G401.6 (cell line): Measurements from ENCODE around the gene CEP83.
"Not testable (repeated sequence)": the region's sequence is repeated elsewhere in the genome, so short reads cannot be mapped to it uniquely, and the experiment has no call there.

Experiments used
- FAIRE-seq: peaks from 2 replicates; lab custom pipeline; 2012; peaks lifted over from hg19 to GRCh38; lab: Jason Lieb, UNC

CEP83 gene

GRCh38 chr12:94379479-94380113 lies 80.1 kb downstream of the CEP83 start:
- no peak for FAIRE-seq

- FAIRE-seq, result no peak
These were observed 82.1 kb downstream of the CEP83 start for GRCh38 chr12:94377599-94377998.

GRCh38 chr12:94374124-94374523 lies 85.5 kb downstream of the CEP83 start:
- FAIRE-seq, result no peak

- FAIRE-seq, result peak; percentile 19
These were observed 87.2 kb downstream of the CEP83 start for GRCh38 chr12:94372461-94372860.

- FAIRE-seq, result no peak
These were observed 97.0 kb downstream of the CEP83 start for GRCh38 chr12:94362653-94363052.

- no peak for FAIRE-seq
These were observed 99.9 kb downstream of the CEP83 start for GRCh38 chr12:94359761-94360160.

- no peak for FAIRE-seq
These were observed 106.5 kb downstream of the CEP83 start for GRCh38 chr12:94353130-94353529.

GRCh38 chr12:94340573-94340972 lies 119.1 kb downstream of the CEP83 start:
- no peak for FAIRE-seq

- FAIRE-seq, result no peak
These were observed 121.5 kb downstream of the CEP83 start for GRCh38 chr12:94338006-94338794.

GRCh38 chr12:94336211-94336925 lies 123.3 kb downstream of the CEP83 start:
- no peak for FAIRE-seq

- no peak for FAIRE-seq
These were observed 126.3 kb downstream of the CEP83 start for GRCh38 chr12:94333396-94333795.

GRCh38 chr12:94329366-94329765 lies 130.3 kb downstream of the CEP83 start:
- FAIRE-seq, result no peak

GRCh38 chr12:94327809-94328208 lies 131.9 kb downstream of the CEP83 start:
- FAIRE-seq, result no peak

GRCh38 chr12:94326727-94327126 lies 132.9 kb downstream of the CEP83 start:
- no peak for FAIRE-seq

GRCh38 chr12:94326234-94326633 lies 133.4 kb downstream of the CEP83 start:
- no peak for FAIRE-seq

GRCh38 chr12:94322346-94322745 lies 137.3 kb downstream of the CEP83 start:
- no peak for FAIRE-seq

GRCh38 chr12:94320109-94320508 lies 139.6 kb downstream of the CEP83 start:
- FAIRE-seq, result no peak

- no peak for FAIRE-seq
These were observed 141.5 kb downstream of the CEP83 start for GRCh38 chr12:94318181-94318580.

- FAIRE-seq, result not testable (repeated sequence)
These were observed 143.1 kb downstream of the CEP83 start for GRCh38 chr12:94316600-94316999.

GRCh38 chr12:94312378-94312777 lies 147.3 kb downstream of the CEP83 start:
- no peak for FAIRE-seq

GRCh38 chr12:94309373-94309772 lies 150.3 kb downstream of the CEP83 start:
- no peak for FAIRE-seq

- FAIRE-seq, result no peak
These were observed 151.1 kb downstream of the CEP83 start for GRCh38 chr12:94308612-94309011.
